Panc1 (cell line): ENCODE measurements around the gene PSMA7. TPM values are rescaled to one million over a fixed set of nuclear protein-coding genes. Genes with fewer than 3 reads are reported as not detected.
A peak's percentile ranks its signal among the peaks of the same experiment; 100 is the strongest.

Experiments used
- ATAC-seq: fragments of 200-7000 bp; cut with Tn5 transposase; 2 replicates; pipeline ENCODE4 v1.9.1; 2020; ENCODE audit warnings: mild to moderate bottlenecking, moderate library complexity
- Bru-seq: library from RNA; stranded (reverse); fragments of 400-500 nt; gene quantifications from one replicate; lab custom pipeline; 2021; lab: Mats Ljungman, UMichigan
- BruChase-seq, 2 experiments: library from RNA; stranded (reverse); fragments of 400-500 nt; gene quantifications; one replicate each; lab custom pipeline; 2021; lab: Mats Ljungman, UMichigan
- BruUV-seq: library from RNA; stranded (reverse); fragments of 400-500 nt; replicated peaks from 2 replicates; lab custom pipeline; 2021; lab: Mats Ljungman, UMichigan
- CTCF ChIA-PET: fragments of 300-600 bp; sonication (Branson Sonifier 250); formaldehyde crosslinking; loops from one replicate; lab custom pipeline; 2022; ENCODE audit warnings: antibody characterized with exemption; lab: Charles Lee
- POLR2A ChIA-PET: fragments of 300-600 bp; sonication (Branson Sonifier 250); formaldehyde crosslinking; loops from one replicate; lab custom pipeline; 2022; ENCODE audit warnings: antibody characterized with exemption; lab: Charles Lee
- DNase-seq: peaks from one replicate; pipeline ENCODE4 v3.0.0-alpha.2; 2010; ENCODE audit warnings: low read depth, low spot score
- H3K27ac ChIP-seq: 2 replicates; pipeline ENCODE4 v1.5.1; 2011; ENCODE audit warnings: mild to moderate bottlenecking, low read length, inconsistent platforms
- H3K27me3 ChIP-seq: fragments of 200-500 bp; sonication (Bioruptor generic); 2 replicates; pipeline ENCODE4 v1.6.0; 2014; ENCODE audit warnings: low read length, inconsistent platforms; ENCODE audit not compliant: control insufficient read depth, insufficient read depth
- H3K36me3 ChIP-seq: fragments of 200-500 bp; sonication (Bioruptor generic); 2 replicates; pipeline ENCODE4 v1.5.1; 2014; ENCODE audit warnings: inconsistent platforms, mild to moderate bottlenecking, low read length, moderate library complexity; ENCODE audit not compliant: control insufficient read depth, insufficient read depth
- H3K4me1 ChIP-seq: 2 replicates; pipeline ENCODE4 v1.5.1; 2011; ENCODE audit warnings: inconsistent platforms, mild to moderate bottlenecking, low read length, moderate library complexity; ENCODE audit not compliant: control insufficient read depth, insufficient read depth
- H3K4me3 ChIP-seq, 2 experiments: 2 replicates each; pipeline ENCODE4 v1.5.1; 2011 to 2012; ENCODE audit warnings: low read depth in 2 of 2, low read length in 2 of 2, mild to moderate bottlenecking in 2 of 2, inconsistent platforms in 1 of 2, moderate library complexity in 1 of 2
- H3K9me3 ChIP-seq: fragments of 200-500 bp; sonication (Bioruptor generic); 2 replicates; pipeline ENCODE4 v1.5.1; 2014; ENCODE audit warnings: low read depth, mild to moderate bottlenecking, inconsistent platforms, low read length, moderate library complexity; ENCODE audit not compliant: control insufficient read depth, insufficient read depth
- POLR2AphosphoS5 ChIP-seq: IDR thresholded peaks from 2 replicates; pipeline ENCODE4 v1.6.1; 2012; ENCODE audit warnings: mild to moderate bottlenecking, low read depth, low read length, moderate library complexity
- SIN3A ChIP-seq: IDR thresholded peaks from 2 replicates; pipeline ENCODE4 v1.6.1; 2012; ENCODE audit warnings: low read depth, mild to moderate bottlenecking, low read length, moderate library complexity, borderline replicate concordance; ENCODE audit not compliant: insufficient read depth
- TCF7L2 ChIP-seq: IDR thresholded peaks from 2 replicates; pipeline ENCODE4 v1.6.1; 2011; ENCODE audit warnings: mild to moderate bottlenecking, low read depth, low read length, inconsistent platforms
- in situ Hi-C: cut with HindIII; loops from 2 replicates; pipeline ENCODE4 v1.10.0; 2016; ENCODE audit warnings: low sequenced_read_pairs, low pct_unique_long_range_greater_than_20kb
- intact Hi-C: fragments of 100-400 bp; cut with micrococcal nuclease; formaldehyde crosslinking; loops from one replicate; pipeline ENCODE4 v1.10.0; 2022; ENCODE audit not compliant: unreplicated experiment
- long read RNA-seq: library from polyadenylated mRNA; unstranded; transcript quantifications from one replicate; pipeline ENCODE4 v2.0.0, GENCODE V29; 2021; ENCODE audit not compliant: unreplicated experiment
- polyA plus RNA-seq: library from polyadenylated mRNA; unstranded; fragments of >200 nt; gene quantifications from one replicate; pipeline ENCODE4 v1.2.1, GENCODE V29; 2012; ENCODE audit warnings: missing spikeins; ENCODE audit not compliant: insufficient read length
- total RNA-seq: library from RNA; stranded (reverse); gene quantifications from one replicate; pipeline ENCODE4 v1.2.1, GENCODE V29; 2021; ENCODE audit not compliant: unreplicated experiment
- TF ChIP-seq, protein P1 (sequence below): fragments of 450-650 bp; IDR thresholded peaks from 2 replicates; pipeline ENCODE4 v1.5.1; 2017; ENCODE audit warnings: mild to moderate bottlenecking
- TF ChIP-seq, protein P2 (sequence below), 2 experiments: IDR thresholded peaks; 2 replicates each; pipeline ENCODE4 v1.6.1; 2011 to 2012; ENCODE audit warnings: low read depth in 2 of 2, control low read depth in 1 of 2, low read length in 1 of 2, mild to moderate bottlenecking in 1 of 2, moderate library complexity in 1 of 2; ENCODE audit not compliant: insufficient read depth in 1 of 2

PSMA7 gene
- 402 TPM for total RNA-seq
- 469 TPM for polyA plus RNA-seq
- percentile 94 among the genes with signal in this experiment for Bru-seq, nascent RNA
- percentile 89 among the genes with signal in this experiment for BruChase-seq, experiment 1, labeled RNA remaining after a 2-hour chase
- percentile 95 among the genes with signal in this experiment for BruChase-seq, experiment 2, labeled RNA remaining after a 6-hour chase
- long read RNA-seq, transcript PSMA7-203 (7 exons, 996 nt): minor isoform, 393 of 1,404 reads
- long read RNA-seq, transcript PSMA7-206 (4 exons, 548 nt): major isoform, 874 of 1,404 reads
- long read RNA-seq, transcript PSMA7-205 (7 exons, 1,023 nt): minor isoform, 6 of 1,404 reads
- long read RNA-seq, partial matches to known transcripts: 113 of 1,404 reads
- long read RNA-seq, other reads (novel, unspliced or antisense): 16 of 1,404 reads

DNA sequence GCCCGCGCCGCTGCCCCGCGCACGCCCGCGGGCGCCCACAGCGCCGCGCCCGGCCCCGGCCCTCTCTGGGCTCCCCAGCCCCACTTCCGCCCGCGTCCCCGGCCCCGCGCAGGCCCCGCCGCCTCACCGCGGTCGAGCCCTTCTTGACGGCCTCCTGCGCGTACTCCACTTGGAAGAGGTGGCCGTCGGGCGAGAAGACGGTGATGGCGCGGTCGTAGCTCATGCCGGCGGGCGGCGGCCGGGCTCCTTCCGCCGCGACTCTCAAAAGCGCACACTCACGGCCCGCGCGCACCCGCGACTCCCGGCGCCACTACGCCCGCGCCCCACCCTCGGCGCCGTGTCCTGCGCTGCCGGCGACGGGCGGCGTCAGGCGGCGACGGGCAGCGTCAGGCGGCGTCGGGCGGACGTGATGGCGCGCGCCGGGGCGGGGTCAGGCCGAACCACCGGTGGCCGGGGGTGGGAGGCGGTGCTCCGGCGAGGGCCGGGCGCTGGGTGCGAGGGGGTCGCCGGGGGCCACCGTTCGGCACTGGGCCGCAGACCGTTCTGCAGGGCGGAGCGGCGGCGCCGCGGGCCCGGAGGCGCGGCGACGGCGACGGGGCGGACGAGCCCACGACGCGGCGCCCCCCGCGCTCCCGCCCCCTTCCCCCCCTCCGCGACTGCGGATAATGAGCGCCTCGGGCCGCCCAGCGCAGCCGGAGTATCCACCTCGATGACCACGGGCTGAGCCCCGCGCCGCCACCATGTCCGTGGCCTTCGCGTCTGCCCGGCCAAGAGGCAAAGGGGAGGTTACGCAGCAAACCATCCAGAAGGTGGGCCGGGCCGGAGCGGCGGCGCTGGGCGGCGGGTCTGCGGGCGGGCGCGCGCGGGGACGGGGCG, at the start of gene PSMA7, which contains the start of gene SS18L1:
Gene PSMA7 (minus strand): TSS at position 314 of the 876 bp plus-strand sequence. CDS start 91 bp downstream, at position 223.
Gene SS18L1 (plus strand): TSS at position 689 of the 876 bp plus-strand sequence. CDS start 52 bp downstream, at position 741.
- H3K4me1 ChIP-seq: peaks cover 22% of the 10 kb centered on the region
- H3K27me3 ChIP-seq: no peaks in the 10 kb centered on the region
- CTCF ChIA-PET: no interaction called here
- BruUV-seq: no TSS peak
- POLR2A ChIA-PET: no interaction called here
- H3K36me3 ChIP-seq: peaks cover 18% of the 10 kb centered on the region
- H3K27ac ChIP-seq: peak within 1 kb of the TSS; percentile 88
- H3K4me3 ChIP-seq: peak within 1 kb of the TSS; percentile 64 to 84
- ATAC-seq: peak; percentile 93
- in situ Hi-C loops: no loop called here
- no peak for DNase-seq
- TF ChIP-seq POLR2AphosphoS5 (peak; percentile 63), TCF7L2 (no peak), SIN3A (0 out of 2 replicates have a peak, but pooled peaks have one; percentile 66)
- TF ChIP-seq, protein P1, sequence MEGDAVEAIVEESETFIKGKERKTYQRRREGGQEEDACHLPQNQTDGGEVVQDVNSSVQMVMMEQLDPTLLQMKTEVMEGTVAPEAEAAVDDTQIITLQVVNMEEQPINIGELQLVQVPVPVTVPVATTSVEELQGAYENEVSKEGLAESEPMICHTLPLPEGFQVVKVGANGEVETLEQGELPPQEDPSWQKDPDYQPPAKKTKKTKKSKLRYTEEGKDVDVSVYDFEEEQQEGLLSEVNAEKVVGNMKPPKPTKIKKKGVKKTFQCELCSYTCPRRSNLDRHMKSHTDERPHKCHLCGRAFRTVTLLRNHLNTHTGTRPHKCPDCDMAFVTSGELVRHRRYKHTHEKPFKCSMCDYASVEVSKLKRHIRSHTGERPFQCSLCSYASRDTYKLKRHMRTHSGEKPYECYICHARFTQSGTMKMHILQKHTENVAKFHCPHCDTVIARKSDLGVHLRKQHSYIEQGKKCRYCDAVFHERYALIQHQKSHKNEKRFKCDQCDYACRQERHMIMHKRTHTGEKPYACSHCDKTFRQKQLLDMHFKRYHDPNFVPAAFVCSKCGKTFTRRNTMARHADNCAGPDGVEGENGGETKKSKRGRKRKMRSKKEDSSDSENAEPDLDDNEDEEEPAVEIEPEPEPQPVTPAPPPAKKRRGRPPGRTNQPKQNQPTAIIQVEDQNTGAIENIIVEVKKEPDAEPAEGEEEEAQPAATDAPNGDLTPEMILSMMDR: no peak
- TF ChIP-seq, protein P2, sequence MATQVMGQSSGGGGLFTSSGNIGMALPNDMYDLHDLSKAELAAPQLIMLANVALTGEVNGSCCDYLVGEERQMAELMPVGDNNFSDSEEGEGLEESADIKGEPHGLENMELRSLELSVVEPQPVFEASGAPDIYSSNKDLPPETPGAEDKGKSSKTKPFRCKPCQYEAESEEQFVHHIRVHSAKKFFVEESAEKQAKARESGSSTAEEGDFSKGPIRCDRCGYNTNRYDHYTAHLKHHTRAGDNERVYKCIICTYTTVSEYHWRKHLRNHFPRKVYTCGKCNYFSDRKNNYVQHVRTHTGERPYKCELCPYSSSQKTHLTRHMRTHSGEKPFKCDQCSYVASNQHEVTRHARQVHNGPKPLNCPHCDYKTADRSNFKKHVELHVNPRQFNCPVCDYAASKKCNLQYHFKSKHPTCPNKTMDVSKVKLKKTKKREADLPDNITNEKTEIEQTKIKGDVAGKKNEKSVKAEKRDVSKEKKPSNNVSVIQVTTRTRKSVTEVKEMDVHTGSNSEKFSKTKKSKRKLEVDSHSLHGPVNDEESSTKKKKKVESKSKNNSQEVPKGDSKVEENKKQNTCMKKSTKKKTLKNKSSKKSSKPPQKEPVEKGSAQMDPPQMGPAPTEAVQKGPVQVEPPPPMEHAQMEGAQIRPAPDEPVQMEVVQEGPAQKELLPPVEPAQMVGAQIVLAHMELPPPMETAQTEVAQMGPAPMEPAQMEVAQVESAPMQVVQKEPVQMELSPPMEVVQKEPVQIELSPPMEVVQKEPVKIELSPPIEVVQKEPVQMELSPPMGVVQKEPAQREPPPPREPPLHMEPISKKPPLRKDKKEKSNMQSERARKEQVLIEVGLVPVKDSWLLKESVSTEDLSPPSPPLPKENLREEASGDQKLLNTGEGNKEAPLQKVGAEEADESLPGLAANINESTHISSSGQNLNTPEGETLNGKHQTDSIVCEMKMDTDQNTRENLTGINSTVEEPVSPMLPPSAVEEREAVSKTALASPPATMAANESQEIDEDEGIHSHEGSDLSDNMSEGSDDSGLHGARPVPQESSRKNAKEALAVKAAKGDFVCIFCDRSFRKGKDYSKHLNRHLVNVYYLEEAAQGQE (IDR thresholded peaks at IDR 0.05; ENCODE audit: insufficient read depth in 1 of 2, low read depth in 2 of 2, low read length in 1 of 2): no peak
- H3K9me3 ChIP-seq: no peaks in the 10 kb centered on the region
- intact Hi-C loops: no loop called here

DNA sequence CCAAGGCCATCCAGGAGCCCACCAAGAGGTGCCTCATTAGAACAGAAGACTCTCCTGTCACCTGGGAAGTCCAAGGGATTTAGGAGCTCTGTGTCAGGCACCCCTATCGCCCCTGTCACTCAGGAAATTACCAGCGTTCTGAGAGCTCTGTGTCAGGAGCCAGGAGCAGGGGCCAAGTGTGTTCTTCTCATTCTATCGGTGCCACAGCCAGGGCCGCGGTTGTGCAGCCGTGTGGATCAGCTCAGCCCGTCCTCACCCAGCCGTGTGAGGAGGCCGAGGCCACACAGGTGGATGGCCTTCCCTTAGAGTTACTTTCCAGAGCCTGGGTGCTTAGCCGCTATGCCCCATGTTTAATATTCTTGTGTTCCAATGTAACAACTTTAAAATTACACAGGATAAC, 49.4 kb upstream of the PSMA7 start:
- intact Hi-C loops (no loop called here), in situ Hi-C loops (no loop called here)
- H3K4me3 ChIP-seq: no peak overlapping the region
- TF ChIP-seq SIN3A (no peak), TCF7L2 (no peak)
- TF ChIP-seq, protein P2 (IDR thresholded peaks at IDR 0.05; ENCODE audit: insufficient read depth in 1 of 2, low read depth in 2 of 2, low read length in 1 of 2): no peak
- TF ChIP-seq, protein P1: no peak
- no peaks in the 10 kb centered on the region for H3K9me3 ChIP-seq
- ChIA-PET POLR2A (no interaction called here), CTCF (no interaction called here)
- ATAC-seq (no peak), DNase-seq (no peak)
- H3K4me1 ChIP-seq: no peaks in the 10 kb centered on the region
- BruUV-seq: no TSS peak
- no peak overlapping the region for H3K27ac ChIP-seq
- no peaks in the 10 kb centered on the region for H3K27me3 ChIP-seq
- peaks cover 2% of the 10 kb centered on the region; the same call in 1 of the 2 replicates for H3K36me3 ChIP-seq
